RCC 7860 (cell line): ENCODE data around the gene SSPN.

Source experiments
- DNase-seq: peaks from one replicate; pipeline ENCODE4 v3.0.0-alpha.2; 2015; ENCODE audit warnings: low spot score
- FAIRE-seq: peaks from 2 replicates; lab custom pipeline; 2012; peaks lifted over from hg19 to GRCh38; lab: Jason Lieb, UNC

SSPN gene

GRCh38 chr12:26280869-26281268, 85.5 kb downstream of the SSPN start:
- DNase-seq, result peak; percentile 51
- peak; percentile 66 for FAIRE-seq

- FAIRE-seq, result no peak
- DNase-seq, result no peak
Measured at GRCh38 chr12:26281320-26281719, 85.9 kb downstream of the SSPN start.

GRCh38 chr12:26282339-26282940, 87.1 kb downstream of the SSPN start:
- FAIRE-seq (no peak), DNase-seq (no peak)

GRCh38 chr12:26283046-26283445, 87.7 kb downstream of the SSPN start:
- DNase-seq (no peak), FAIRE-seq (no peak)

- DNase-seq (no peak), FAIRE-seq (no peak)
Measured at GRCh38 chr12:26283617-26284016, 88.2 kb downstream of the SSPN start.

- no peak for FAIRE-seq
- DNase-seq, result no peak
Measured at GRCh38 chr12:26285401-26285800, 90.0 kb downstream of the SSPN start.

- FAIRE-seq (no peak), DNase-seq (no peak)
Measured at GRCh38 chr12:26286186-26286585, 90.8 kb downstream of the SSPN start.

GRCh38 chr12:26287671-26288381, 92.5 kb downstream of the SSPN start:
- DNase-seq (peak; percentile 92), FAIRE-seq (peak; percentile 97)

- DNase-seq (no peak), FAIRE-seq (no peak)
Measured at GRCh38 chr12:26290565-26290964, 95.2 kb downstream of the SSPN start.

GRCh38 chr12:26292596-26292995, 97.2 kb downstream of the SSPN start:
- DNase-seq (no peak), FAIRE-seq (no peak)

- FAIRE-seq, result no peak
- DNase-seq, result no peak
Measured at GRCh38 chr12:26293612-26294011, 98.2 kb downstream of the SSPN start.

- DNase-seq (no peak), FAIRE-seq (no peak)
Measured at GRCh38 chr12:26295001-26295400, 99.6 kb downstream of the SSPN start.

GRCh38 chr12:26297396-26298070, 102.2 kb downstream of the SSPN start:
- no peak for FAIRE-seq
- no peak for DNase-seq

- DNase-seq, result peak; percentile 72
- FAIRE-seq, result peak; percentile 91
Measured at GRCh38 chr12:26298785-26299621, 103.6 kb downstream of the SSPN start.

GRCh38 chr12:26299751-26300150, 104.4 kb downstream of the SSPN start:
- FAIRE-seq, result no peak
- no peak for DNase-seq
